HG02588 (cell line): Measurements from ENCODE around the gene TSC22D3.

Experiments
- ATAC-seq: cut with Tn5 transposase; IDR thresholded peaks from one replicate; pipeline ENCODE4 v1.9.1; 2021; ENCODE audit warnings: mild to moderate bottlenecking, moderate library complexity; ENCODE audit not compliant: unreplicated experiment

The TSC22D3 gene

DNA sequence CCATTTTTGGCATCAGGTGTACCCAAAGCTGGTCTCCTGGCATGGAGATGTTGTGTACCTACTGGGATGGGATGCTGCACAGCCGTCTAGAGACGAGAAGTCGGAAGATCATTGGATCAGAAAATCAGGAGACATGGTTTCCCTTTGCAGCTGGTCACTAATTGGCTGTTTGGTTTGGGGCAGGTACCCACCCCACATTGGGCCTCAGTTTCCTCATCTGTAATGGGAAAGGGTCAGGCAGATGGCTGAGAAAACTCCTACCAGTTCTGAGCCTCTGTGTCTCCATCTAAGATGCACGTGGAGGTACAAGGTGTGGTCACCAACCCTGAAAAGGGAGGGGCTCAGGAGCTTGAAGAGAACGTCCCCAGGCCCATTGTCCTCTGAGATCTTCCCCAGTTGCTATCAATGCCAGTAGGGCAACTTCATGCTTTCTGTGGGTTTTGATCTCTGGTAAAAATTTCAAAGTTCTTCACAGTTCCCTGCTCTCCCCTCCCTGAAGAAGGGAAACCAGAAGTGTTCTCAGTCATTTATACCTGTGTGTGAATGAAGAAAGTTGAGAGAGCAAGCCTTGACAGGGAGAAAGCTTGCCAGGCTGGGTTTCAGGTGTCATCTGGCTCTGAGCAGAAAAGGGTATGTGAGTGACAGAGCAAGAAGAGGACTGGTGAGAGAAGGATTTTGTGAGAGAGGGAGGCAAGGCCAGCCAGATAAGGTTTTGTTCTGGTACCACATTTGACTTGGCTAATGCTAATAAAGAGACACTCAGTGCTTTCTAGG is 15.1 kb downstream of the TSC22D3 start:
- ATAC-seq, result no peak

DNA sequence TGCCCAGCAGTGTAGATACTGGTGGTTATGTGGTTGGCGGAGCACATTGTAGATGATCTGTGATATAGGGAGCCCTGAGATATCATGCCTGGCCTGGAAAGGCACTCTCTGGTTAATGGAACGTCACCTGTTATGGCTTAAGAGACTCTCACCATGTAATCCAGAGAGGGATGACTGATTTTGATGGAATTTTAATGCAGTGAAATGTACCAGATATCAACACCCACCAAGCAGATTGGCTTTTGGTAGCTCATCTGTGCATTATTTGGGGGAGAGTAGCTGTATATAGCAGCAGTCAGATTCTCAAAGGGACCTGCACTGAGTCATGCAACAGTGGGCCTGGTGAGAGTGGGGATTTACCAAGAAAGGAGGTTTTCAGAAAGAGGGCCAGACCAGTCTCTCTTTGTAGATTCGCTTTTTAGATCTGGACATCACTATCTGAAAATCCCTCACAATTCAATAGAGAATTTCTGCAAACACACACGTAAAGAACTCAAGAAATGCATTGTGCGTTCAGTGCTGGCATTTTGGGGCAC is 17.3 kb downstream of the TSC22D3 start:
- no peak for ATAC-seq

DNA sequence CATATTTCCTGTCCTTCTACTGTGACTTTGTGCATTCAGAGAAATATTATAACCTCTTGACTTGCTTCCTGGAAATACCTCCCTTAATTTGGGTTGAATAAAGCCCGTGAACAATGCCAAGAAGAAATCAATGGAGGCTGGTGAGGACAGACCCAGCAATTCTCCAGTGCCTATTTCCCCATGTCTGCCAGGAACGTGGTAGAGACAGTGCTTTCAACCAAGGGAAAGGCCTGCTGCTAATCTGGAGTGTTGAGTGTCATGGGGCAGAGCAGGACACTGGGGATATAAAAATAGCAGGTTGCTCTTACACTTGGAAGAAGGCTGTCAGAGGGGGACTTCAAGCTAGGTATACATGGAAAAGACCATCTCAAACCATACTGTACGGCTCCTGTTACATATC is 19.9 kb downstream of the TSC22D3 start:
- ATAC-seq, result no peak

DNA sequence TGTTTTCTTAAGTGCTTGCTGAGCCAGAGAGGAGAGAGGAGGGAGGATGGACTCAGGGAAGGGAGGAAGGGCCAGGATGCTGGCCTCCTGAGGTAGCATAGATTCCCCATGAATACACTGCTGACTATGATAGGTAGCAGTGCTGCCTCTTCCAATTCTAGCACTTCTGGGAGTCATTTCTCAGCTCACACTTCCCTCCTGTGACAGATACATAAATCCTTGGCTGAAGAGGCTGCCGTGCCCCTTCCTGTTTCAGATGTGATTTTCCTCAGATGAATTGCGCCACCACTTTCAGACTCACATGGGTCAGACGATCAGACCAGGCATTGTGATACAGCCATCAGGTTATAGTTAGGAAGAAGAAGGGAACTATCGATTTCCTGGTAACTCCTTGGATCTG is 22.4 kb downstream of the TSC22D3 start:
- ATAC-seq, result no peak

DNA sequence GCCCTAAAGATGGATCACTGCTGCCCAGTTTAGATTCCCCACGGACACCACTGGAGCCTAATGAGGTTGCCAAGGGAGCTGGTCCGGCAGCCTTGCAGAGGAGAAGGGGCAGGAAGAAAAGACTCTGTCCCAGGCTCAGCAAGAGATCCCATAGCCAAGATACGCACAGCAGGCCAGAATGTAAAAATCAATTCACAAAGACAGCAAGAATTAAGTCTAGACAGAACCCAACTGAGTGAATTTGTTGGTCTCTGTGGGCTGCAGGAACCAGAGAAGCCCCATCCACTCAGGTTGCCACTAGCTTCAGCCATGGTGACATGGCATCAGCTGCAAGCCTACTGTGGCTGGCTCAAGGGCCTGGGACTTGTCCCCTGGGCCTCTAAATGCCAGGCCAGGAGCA is 22.9 kb downstream of the TSC22D3 start:
- no peak for ATAC-seq

DNA sequence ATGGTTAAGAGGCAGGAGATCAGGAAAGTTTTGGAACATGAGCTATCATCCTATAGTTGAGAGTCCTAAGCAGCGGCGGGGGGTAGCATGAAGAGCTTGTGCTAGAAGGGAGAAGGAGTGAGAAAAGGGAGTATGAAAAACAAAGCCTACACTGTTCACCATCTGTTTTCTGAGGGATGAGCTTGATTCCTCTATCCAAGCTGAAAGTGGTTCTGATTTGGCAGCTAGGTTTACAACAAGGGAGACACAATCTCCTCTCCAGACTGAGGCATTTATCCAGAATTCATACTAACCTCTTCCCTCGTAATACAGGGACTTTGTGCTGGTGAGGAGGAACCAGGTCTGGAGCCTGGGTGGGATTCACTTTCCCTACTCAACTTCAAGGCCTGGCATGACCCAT is 23.5 kb downstream of the TSC22D3 start:
- ATAC-seq, result no peak

DNA sequence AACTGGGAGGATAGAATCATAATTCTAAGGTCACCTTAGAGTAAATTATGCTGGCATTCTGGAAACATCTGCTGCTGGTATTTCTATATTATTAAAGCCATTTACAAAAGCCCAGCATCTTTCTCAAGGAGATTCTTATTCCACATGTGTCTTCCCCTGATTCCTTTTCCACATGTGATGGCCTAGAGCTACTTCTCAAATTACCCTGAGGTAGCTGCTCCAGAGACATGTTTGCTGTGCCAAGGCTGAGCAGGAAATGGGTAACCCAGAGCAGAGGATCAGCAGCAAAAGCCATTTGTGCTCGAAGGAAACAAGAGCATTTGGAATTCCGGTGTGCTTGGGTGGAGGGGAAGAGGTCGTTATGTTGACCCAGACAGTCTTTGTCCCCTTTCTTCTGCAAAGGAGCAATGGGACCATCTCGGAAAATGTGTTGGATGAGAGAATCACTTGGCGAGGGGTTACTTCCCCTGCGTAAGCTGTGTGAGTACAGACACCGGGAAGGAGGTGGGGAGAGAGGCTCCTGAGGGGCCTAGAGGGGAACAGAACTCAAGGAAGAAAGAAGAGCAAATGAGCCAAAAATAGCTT is 24.6 kb downstream of the TSC22D3 start:
- no peak for ATAC-seq

DNA sequence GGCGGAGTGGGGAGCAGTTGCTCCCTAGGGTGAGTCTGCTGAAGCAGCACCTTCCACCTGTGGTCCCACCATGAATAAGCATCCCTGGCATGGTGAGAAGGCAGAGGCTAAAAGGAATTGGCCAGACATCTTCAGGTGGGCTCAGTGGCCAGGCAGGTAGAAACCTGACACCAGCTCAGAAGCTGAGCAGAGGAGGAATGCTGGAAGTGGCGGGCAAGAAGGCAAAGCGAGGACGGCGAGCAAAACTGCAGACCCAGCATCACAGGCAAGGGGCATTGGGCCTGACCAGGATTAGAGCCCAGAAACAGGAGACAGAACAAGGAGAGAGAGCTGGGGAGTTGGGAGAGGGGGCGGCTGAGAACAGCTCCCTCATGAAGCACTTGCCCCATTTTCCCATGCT is 25.3 kb downstream of the TSC22D3 start:
- ATAC-seq, result no peak

DNA sequence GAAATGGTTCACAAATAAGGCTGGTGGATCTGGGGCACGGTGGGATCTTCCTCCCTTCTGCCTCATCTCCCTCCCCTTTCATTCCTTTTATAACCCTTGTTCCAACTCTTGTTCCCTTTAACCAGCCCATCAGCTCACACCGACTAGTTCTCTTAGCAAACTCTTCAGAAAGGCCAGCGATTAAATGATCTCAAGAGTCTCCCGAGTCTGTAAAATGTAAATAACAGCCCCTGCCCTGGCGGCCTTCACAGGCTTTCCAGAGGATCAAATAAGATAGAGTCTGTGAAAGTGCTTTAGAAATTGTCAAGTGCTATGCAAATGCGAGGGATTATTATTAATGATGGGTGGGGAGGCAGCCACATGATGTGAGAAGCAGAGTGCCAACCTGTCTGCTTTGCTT is 27.1 kb downstream of the TSC22D3 start:
- ATAC-seq, result no peak

DNA sequence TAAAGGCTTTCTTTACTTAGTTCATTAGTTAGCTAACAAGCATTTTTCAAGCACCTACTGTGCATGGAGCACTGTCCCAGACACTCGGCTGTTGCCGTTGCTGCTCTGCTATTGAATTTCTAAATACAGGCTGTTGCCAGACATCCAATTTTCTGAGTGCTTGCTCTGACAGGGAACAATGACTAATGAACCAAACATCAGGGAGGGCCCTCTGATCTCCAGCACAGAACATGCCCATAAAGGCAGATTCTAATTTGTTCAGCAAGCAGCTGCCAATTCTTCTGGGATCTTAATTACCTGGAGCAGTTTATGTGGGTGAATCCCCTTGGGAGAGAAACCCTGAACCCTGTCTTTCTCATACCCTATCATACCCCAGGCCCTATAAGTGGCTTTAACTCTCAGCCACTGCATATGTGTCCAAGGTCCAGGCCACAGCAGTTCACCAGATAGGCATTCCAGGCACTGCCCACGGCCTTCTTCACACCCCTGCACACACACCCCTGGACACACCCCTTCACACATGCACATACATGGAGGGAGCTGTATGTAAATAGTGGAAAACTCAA is 27.9 kb downstream of the TSC22D3 start:
- no peak for ATAC-seq

DNA sequence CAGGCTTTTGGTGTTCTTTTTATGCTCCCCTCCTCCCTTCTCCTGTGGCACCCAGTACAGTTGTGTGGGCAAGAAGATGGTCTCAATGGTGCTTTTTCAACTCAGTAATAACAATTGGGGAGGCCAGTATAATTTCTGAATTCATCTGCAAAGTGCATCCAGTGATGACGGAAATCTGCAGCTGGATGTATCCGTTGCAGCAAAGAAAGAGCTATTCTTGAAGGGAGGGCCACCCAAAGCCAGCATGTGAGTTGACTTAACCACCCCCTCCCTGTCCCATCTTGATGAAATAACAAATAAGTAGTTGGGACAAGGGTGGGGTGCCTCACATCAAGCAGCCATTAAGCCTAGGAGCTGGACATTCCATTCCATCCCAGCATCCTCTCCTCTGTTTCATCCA is 30.7 kb downstream of the TSC22D3 start:
- no peak for ATAC-seq

DNA sequence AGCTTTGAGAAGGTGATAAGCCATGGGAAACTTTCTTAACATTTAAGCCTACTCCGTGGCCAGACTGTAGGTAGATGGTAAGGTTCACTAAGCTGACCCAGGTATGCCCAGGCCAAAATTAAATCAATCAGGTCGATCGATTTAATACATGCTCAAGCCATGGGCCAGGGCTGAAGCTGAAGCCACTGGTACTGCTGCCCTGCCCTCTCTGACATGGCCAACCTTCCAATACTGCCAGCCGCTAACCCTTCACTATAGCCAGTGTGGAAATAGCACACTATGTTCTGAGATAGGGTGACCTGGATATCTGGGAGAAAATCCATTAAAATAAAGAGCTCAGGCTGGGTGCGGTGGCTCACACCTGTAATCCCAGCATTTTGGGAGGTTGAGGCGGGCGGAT is 31.6 kb downstream of the TSC22D3 start:
- no peak for ATAC-seq

DNA sequence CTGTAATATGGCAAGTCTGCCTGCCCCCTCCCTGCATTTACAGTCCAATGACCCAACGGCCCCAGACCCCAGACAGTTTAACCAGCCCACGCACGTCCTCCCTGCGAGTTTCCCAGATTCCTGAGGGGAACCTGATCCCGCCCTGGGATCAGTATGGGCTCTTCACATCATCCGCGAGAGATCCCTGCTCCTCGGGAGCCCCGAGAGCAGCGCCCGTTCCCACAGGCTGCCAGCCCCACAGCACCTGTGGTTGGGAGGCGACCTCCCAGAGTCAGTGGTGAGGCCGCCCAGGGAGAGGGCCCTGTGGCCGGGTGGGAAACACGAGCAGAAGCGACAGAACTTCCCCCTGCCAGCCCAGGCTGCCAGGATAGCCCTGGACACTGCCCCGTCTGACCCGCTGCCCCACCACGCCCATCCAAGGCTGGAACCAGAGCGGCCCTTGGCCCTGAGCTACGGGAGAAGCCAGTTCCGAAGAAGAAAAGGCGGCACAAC is 32.8 kb downstream of the TSC22D3 start:
- no peak for ATAC-seq

DNA sequence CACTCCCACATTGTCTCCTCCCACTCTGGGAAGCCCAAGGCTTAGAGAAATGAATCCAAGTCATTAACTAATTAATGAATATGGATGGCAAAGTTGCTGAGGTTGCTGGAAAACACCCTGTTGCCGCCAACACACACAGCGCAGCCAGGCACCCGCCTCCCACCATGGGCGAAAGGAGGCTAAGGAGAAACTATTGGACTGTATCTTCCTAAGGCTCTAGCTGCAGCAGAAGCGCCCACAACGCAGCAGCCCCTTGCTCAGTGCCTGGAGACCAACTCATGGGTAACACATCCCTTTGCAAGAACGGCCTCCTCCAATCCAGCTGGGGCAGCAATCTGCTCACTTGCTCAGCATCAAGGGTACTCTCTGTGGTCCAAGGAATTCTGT is 34.2 kb downstream of the TSC22D3 start:
- ATAC-seq, result peak; percentile 27

DNA sequence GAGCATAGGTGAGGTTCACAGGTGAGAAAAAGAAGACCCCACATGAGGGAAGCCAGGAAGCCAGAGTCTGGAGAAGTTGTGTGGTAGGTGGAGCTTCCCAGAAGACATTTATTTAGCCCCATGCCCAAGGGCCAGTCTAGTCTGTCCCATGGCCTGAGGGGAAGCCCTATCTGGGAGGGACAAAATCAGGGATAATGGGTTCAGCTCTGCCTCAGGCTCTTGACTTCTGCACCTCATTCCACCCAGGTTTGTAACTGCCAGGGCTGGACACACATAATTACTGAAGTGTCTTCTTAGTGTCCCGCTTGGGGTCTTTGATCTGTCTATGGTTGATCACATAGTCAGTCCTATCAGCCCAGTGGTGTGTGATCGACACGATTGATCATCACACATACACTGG is 36.0 kb downstream of the TSC22D3 start:
- no peak for ATAC-seq

DNA sequence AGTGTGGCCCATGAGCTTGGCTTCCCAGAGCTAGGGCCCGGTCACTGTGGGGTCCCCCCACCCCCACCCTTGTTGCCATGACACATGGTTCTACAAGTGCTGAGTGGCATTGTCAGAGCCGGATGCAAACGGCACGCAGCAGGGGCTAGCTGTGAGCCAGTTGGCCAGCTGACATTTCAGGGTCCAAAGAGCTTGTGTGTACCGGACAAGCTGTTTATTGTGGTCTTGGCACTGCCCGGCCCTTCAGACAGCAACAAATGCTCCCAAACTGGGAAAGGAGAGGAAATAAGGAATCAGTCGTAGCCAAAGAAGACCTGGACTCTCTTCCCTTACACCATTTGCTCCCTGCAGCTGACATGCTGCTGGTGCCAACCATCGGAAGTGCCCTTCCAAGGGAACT is 36.8 kb downstream of the TSC22D3 start:
- no peak for ATAC-seq

DNA sequence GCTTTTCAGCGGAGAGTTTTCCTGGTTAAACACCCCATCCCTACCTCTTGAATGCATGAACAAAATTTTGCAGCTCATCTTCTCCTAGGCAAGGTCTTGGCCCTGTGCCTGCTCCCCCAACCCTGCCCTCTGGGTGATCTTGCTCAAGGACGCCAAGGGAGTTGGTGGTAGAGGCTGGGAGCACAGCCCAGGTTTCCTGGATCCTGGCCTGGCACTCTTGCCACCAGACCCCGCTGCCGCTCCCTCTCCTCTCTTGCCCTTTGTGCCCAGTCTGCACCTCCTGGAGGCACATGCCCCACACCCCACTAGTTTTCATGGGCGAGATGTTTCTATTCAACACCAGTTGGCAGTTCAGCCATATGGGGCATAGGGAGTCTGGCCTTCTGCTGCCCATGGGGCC is 37.3 kb downstream of the TSC22D3 start:
- no peak for ATAC-seq

DNA sequence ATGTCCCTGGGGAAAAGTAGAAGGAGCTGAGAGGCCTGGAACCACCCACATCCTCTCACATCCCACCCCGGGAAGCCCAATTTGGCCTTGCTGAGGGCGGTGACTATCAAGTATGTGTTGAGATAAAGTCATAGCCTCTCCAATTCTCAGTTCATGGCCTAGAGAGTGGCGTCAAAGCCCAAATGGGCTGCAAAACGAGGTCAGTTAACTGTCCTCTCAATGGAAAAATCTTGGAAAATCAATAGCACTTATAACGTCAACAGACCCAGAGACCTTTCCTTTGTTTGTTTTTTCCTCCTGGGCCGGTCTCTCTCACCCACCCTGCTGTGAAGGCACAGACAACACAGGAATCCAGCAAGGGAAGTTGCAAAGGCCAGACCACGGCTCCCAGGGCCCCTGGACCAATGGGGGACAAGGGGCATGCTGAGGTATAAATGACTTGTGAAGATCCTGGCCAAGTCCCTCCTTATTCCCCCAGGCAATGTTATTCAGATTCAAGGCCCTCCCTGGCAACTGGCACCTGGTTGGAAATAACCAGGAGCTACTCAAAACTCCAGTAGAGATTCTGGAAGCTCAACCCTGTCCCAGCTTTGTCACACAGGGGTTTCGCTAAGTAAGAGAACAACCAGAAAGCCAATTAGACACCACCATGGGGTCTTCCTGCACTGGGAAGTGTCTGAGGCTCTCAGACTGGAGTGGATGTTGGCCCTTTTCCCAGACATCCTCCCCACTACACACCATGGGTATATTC is 38.6 kb downstream of the TSC22D3 start:
- ATAC-seq, result no peak

DNA sequence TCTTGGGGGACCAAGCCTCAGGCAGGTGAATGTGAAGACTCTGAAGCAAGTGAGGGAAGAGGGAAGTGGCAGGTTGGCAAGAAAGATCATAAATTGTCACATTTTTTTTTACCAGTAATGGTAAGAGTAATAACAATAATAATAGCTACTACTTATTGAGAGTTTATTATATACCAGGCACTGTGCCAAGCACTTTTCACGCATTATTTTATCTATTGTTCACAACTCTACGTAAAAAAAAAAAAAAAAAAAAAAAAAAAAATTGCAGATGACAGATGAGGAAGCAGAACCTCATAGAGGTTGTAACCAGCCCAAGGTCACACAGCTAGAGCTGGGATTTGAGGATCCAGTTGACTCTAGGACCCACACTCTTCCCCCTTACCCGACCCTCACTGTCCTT is 40.9 kb downstream of the TSC22D3 start:
- no peak for ATAC-seq

DNA sequence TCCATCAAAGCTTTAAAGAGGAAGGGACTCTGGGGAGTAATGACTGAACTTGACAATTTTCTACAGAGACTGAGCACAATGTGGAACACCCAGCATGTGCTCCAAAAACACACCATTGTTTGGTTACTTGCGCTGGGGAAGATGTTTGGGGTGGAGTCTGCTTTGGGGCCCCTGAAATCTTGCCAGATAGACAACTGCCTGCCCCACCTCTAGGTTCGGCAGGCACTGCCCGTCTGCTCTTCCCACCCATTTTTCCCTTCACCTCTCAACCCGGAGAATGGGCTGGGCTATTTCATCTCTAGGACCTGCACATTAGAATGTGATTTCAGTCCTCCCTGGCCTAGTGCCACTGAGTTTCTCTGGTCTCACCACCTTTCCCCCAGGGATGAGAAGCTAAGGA is 41.9 kb downstream of the TSC22D3 start:
- no peak for ATAC-seq

DNA sequence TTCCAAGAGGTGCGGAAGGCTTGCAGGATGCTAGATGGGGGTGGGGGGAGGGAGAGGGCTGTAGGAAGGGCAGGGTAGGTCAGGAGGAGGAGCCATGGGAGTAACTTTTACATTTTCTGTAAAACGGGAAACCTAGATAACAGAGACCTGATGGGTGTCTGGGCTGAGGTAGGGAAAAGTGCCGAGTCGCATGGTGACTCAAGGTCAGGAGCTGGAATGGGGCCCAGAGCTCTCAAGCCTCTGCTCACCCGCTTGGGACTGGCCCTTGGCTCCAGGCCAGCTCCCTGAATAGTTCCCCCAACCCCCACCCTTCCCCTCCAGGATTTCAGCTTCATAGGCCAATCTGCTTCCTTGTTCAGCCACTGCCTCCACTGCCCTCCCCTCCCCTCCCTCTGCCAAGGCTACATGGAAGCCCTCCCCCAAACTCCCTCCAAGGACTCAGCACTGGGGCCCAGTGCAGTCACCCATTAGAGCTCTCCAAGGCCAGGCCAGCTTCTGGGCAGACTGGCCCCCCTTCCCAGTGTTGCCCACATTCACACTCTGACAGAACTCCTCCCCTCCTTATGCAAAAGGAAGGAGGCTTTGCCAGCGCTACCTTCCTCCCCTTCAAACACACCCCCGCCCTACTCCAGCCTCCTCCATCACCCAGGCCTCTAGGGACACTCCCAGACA is 43.6 kb downstream of the TSC22D3 start:
- ATAC-seq, result no peak
